Esophagus muscularis mucosa (tissue), 3 donors: Measurements from ENCODE around the gene TRIM5.

Experiments
- POLR2A ChIP-seq: fragments of 450-650 bp; IDR thresholded peaks from one replicate; pipeline ENCODE4 v1.6.1; 2017; ENCODE audit warnings: antibody characterized with exemption, moderate library complexity, mild to moderate bottlenecking, low read depth
- TF ChIP-seq, protein P1 (sequence below), 3 experiments: fragments of 200-600 bp in 2 of 3; fragments of 450-650 bp in 1 of 3; sonication (generic) in 2 of 3; IDR thresholded peaks; one replicate each; pipeline ENCODE4 v1.5.1; 2017 to 2019; ENCODE audit warnings: antibody characterized with exemption in 3 of 3, mild to moderate bottlenecking in 2 of 3, moderate library complexity in 1 of 3

DNA sequence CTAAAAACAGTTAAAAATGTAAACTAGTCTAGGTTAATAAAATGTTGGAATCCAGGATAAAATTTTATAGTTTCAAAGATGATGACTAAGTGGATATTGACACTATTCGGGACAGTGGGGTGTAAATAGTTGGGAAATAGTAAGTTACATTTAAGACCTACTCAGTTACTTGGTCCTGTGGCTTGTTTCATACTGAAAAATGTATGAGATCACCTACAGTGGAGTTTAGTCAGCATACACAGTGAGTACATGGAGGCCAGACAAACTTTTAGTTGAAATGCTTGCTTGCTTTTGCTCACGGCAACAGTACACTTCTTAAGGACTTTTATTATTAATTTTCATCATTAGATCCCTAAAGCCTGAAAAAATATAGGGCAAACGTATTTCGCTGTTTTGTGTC lies 20.8 kb upstream of the TRIM5 start:
- TF ChIP-seq POLR2A = no peak
- TF ChIP-seq, protein P1, sequence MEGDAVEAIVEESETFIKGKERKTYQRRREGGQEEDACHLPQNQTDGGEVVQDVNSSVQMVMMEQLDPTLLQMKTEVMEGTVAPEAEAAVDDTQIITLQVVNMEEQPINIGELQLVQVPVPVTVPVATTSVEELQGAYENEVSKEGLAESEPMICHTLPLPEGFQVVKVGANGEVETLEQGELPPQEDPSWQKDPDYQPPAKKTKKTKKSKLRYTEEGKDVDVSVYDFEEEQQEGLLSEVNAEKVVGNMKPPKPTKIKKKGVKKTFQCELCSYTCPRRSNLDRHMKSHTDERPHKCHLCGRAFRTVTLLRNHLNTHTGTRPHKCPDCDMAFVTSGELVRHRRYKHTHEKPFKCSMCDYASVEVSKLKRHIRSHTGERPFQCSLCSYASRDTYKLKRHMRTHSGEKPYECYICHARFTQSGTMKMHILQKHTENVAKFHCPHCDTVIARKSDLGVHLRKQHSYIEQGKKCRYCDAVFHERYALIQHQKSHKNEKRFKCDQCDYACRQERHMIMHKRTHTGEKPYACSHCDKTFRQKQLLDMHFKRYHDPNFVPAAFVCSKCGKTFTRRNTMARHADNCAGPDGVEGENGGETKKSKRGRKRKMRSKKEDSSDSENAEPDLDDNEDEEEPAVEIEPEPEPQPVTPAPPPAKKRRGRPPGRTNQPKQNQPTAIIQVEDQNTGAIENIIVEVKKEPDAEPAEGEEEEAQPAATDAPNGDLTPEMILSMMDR (IDR thresholded peaks at IDR 0.05) = no peak
